GM23338 (cell line): ENCODE measurements around the gene JAKMIP1. TPM values are rescaled to one million over a fixed set of nuclear protein-coding genes. Genes with fewer than 3 reads are reported as not detected.

Experiments used
- ATAC-seq: fragments of 200-7000 bp; cut with Tn5 transposase; 3 replicates; pipeline ENCODE4 v1.9.1; 2020
- DNase-seq: peaks from one replicate; pipeline ENCODE4 v3.0.0-alpha.2; 2015; ENCODE audit warnings: low spot score
- H2AFZ ChIP-seq: fragments of 200-600 bp; sonication (generic); 2 replicates; pipeline ENCODE4 v1.8.0; 2016; ENCODE audit warnings: antibody characterized with exemption, mild to moderate bottlenecking, moderate library complexity
- H3F3A ChIP-seq: fragments of 200-600 bp; sonication (generic); replicated peaks from 2 replicates; pipeline ENCODE4 v1.8.0; 2017; ENCODE audit warnings: antibody characterized with exemption, mixed run types, low read depth
- H3K27ac ChIP-seq: fragments of 200-600 bp; sonication (generic); 2 replicates; pipeline ENCODE4 v1.6.1; 2016; ENCODE audit warnings: low read depth
- H3K27me3 ChIP-seq: fragments of 200-600 bp; sonication (generic); 2 replicates; pipeline ENCODE4 v1.8.0; 2016; ENCODE audit warnings: mild to moderate bottlenecking, mixed run types, moderate library complexity; ENCODE audit not compliant: insufficient read depth
- H3K36me3 ChIP-seq: fragments of 200-600 bp; sonication (generic); 2 replicates; pipeline ENCODE4 v1.8.0; 2016; ENCODE audit warnings: mild to moderate bottlenecking; ENCODE audit not compliant: insufficient read depth
- H3K4me1 ChIP-seq: fragments of 200-600 bp; sonication (generic); 2 replicates; pipeline ENCODE4 v1.8.0; 2016; ENCODE audit warnings: mild to moderate bottlenecking, moderate library complexity; ENCODE audit not compliant: insufficient read depth
- H3K4me2 ChIP-seq: fragments of 200-600 bp; sonication (generic); 2 replicates; pipeline ENCODE4 v1.7.1; 2017; ENCODE audit warnings: mixed run types
- H3K4me3 ChIP-seq: fragments of 200-600 bp; sonication (generic); 2 replicates; pipeline ENCODE4 v1.6.1; 2016; ENCODE audit warnings: mixed run types
- H3K79me2 ChIP-seq: fragments of 200-600 bp; sonication (generic); replicated peaks from 2 replicates; pipeline ENCODE4 v1.8.0; 2017; ENCODE audit warnings: mild to moderate bottlenecking; ENCODE audit not compliant: insufficient read depth
- H3K9me2 ChIP-seq: fragments of 200-600 bp; sonication (generic); 2 replicates; pipeline ENCODE4 v1.8.0; 2017; ENCODE audit not compliant: insufficient read depth
- H4K20me1 ChIP-seq: fragments of 200-600 bp; sonication (generic); replicated peaks from 2 replicates; pipeline ENCODE4 v1.8.0; 2017; ENCODE audit warnings: mild to moderate bottlenecking; ENCODE audit not compliant: insufficient read depth
- H3K27ac Mint-ChIP-seq: 2 replicates; pipeline ENCODE4 v1.8.0; 2020; ENCODE audit warnings: inconsistent platforms, mild to moderate bottlenecking, moderate library complexity, mixed read lengths
- H3K27me3 Mint-ChIP-seq: 3 replicates; pipeline ENCODE4 v1.8.0; 2022; ENCODE audit warnings: low read depth, mild to moderate bottlenecking, moderate library complexity, mixed read lengths, inconsistent platforms; ENCODE audit not compliant: insufficient read depth, poor library complexity
- H3K36me3 Mint-ChIP-seq: 3 replicates; pipeline ENCODE4 v1.8.0; 2021; ENCODE audit warnings: low read depth, mild to moderate bottlenecking, inconsistent platforms, moderate library complexity, mixed read lengths
- H3K4me1 Mint-ChIP-seq: 3 replicates; pipeline ENCODE4 v1.8.0; 2020; ENCODE audit warnings: mild to moderate bottlenecking, inconsistent platforms, mixed read lengths
- H3K4me3 Mint-ChIP-seq: 3 replicates; pipeline ENCODE4 v1.8.0; 2021; ENCODE audit warnings: moderate library complexity, mild to moderate bottlenecking, inconsistent platforms, mixed read lengths
- H3K9me3 Mint-ChIP-seq: 3 replicates; pipeline ENCODE4 v1.8.0; 2020; ENCODE audit warnings: moderate library complexity, mild to moderate bottlenecking, inconsistent platforms, mixed read lengths
- CREB1 ChIP-seq: fragments of 250-450 bp; sonication (Bioruptor Pico); IDR thresholded peaks from 2 replicates; pipeline ENCODE4 v1.5.0; 2020; ENCODE audit warnings: low read depth, mild to moderate bottlenecking, moderate library complexity
- EZH2 ChIP-seq: fragments of 200-600 bp; sonication (generic); IDR thresholded peaks from one replicate; pipeline ENCODE4 v1.8.0; 2017; ENCODE audit warnings: antibody characterized with exemption, mild to moderate bottlenecking, low read depth; ENCODE audit not compliant: unreplicated experiment
- EZH2phosphoT487 ChIP-seq: fragments of 200-600 bp; sonication (generic); IDR thresholded peaks from one replicate; pipeline ENCODE4 v1.8.1; 2018; ENCODE audit warnings: antibody characterized with exemption; ENCODE audit not compliant: unreplicated experiment
- JUNB ChIP-seq: IDR thresholded peaks from one replicate; pipeline ENCODE4 v1.6.1; 2016; ENCODE audit warnings: antibody characterized with exemption; ENCODE audit not compliant: unreplicated experiment
- NANOG ChIP-seq: IDR thresholded peaks from 2 replicates; pipeline ENCODE4 v1.6.1; 2016; ENCODE audit warnings: antibody characterized with exemption, borderline replicate concordance
- POLR2AphosphoS5 ChIP-seq: IDR thresholded peaks from 2 replicates; pipeline ENCODE4 v1.6.1; 2016; ENCODE audit warnings: antibody characterized with exemption, low read depth
- STAT1 ChIP-seq: IDR thresholded peaks from one replicate; pipeline ENCODE4 v1.6.1; 2016; ENCODE audit warnings: antibody characterized with exemption; ENCODE audit not compliant: unreplicated experiment
- ZNF114 ChIP-seq: fragments of 250-450 bp; sonication (Bioruptor Pico); IDR thresholded peaks from 2 replicates; pipeline ENCODE4 v1.5.0; 2020; ENCODE audit warnings: mild to moderate bottlenecking, moderate library complexity
- ZNF331 ChIP-seq: fragments of 250-450 bp; sonication (Bioruptor Pico); IDR thresholded peaks from 2 replicates; pipeline ENCODE4 v1.5.0; 2020; ENCODE audit warnings: low read depth, mild to moderate bottlenecking, moderate library complexity
- polyA plus RNA-seq: library from polyadenylated mRNA; unstranded; fragments of >200 nt; fragmentation: Nextera tagmentation; extraction: Ambion mirVana; gene quantifications from 2 replicates; pipeline ENCODE4 v1.2.1, GENCODE V29; 2016
- total RNA-seq: library from RNA; depleted of rRNA; stranded (reverse); fragments of >200 nt; shearing (Covaris generic); gene quantifications from 2 replicates; pipeline ENCODE4 v1.2.3, GENCODE V29; 2014
- TF ChIP-seq, protein P1 (sequence below): IDR thresholded peaks from 2 replicates; pipeline ENCODE4 v1.6.1; 2016; ENCODE audit warnings: antibody characterized with exemption
- TF ChIP-seq, protein P2 (sequence below): IDR thresholded peaks from one replicate; pipeline ENCODE4 v1.6.1; 2018; ENCODE audit warnings: antibody characterized with exemption; ENCODE audit not compliant: unreplicated experiment
- TF ChIP-seq, protein P3 (sequence below), 2 experiments: fragments of 200-600 bp in 1 of 2; sonication (generic) in 1 of 2; conservative IDR thresholded peaks; 2 replicates each; pipeline versions ENCODE4 v1.5.1 to v1.6.1; 2016 to 2017; ENCODE audit warnings: antibody characterized with exemption in 2 of 2, low read depth in 2 of 2, mild to moderate bottlenecking in 2 of 2, moderate library complexity in 1 of 2

The JAKMIP1 gene
- total and polyA plus RNA-seq, 2 experiments from 2014 or later = 4.6 to 5.1 TPM

DNA sequence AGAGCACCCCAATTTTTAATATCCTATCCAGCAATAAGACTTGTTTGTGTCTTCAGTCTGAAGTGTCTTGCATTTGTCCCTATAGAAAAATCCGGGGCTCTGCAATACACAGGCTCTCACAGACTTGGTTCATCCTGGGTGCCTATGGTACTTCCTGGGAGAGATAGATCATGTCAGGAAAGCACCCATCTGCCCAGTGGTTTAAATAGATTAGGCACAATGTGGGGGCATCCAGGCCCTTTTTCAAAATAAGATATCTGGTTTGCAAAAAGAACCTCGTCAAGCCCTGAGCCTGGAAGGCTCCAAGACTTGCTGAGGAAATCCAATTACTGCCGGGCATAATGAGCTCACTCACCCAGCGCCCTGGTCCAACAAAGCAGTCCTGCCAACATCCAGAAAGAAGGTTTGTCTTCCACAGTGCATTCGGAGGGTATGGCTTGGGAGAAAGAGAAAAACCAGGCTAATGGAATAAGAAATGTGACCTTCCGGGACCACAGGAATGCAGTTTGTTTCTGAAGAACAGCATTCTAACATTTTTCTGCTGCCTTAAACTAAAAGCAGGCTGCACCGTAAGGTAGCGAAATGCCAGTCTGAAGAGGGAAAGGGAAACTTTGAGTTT, 11.6 kb downstream of the JAKMIP1 start (continued):
- TF ChIP-seq, protein P1, sequence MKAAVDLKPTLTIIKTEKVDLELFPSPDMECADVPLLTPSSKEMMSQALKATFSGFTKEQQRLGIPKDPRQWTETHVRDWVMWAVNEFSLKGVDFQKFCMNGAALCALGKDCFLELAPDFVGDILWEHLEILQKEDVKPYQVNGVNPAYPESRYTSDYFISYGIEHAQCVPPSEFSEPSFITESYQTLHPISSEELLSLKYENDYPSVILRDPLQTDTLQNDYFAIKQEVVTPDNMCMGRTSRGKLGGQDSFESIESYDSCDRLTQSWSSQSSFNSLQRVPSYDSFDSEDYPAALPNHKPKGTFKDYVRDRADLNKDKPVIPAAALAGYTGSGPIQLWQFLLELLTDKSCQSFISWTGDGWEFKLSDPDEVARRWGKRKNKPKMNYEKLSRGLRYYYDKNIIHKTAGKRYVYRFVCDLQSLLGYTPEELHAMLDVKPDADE = no peak
- TF ChIP-seq, protein P2, sequence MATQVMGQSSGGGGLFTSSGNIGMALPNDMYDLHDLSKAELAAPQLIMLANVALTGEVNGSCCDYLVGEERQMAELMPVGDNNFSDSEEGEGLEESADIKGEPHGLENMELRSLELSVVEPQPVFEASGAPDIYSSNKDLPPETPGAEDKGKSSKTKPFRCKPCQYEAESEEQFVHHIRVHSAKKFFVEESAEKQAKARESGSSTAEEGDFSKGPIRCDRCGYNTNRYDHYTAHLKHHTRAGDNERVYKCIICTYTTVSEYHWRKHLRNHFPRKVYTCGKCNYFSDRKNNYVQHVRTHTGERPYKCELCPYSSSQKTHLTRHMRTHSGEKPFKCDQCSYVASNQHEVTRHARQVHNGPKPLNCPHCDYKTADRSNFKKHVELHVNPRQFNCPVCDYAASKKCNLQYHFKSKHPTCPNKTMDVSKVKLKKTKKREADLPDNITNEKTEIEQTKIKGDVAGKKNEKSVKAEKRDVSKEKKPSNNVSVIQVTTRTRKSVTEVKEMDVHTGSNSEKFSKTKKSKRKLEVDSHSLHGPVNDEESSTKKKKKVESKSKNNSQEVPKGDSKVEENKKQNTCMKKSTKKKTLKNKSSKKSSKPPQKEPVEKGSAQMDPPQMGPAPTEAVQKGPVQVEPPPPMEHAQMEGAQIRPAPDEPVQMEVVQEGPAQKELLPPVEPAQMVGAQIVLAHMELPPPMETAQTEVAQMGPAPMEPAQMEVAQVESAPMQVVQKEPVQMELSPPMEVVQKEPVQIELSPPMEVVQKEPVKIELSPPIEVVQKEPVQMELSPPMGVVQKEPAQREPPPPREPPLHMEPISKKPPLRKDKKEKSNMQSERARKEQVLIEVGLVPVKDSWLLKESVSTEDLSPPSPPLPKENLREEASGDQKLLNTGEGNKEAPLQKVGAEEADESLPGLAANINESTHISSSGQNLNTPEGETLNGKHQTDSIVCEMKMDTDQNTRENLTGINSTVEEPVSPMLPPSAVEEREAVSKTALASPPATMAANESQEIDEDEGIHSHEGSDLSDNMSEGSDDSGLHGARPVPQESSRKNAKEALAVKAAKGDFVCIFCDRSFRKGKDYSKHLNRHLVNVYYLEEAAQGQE = no peak
- TF ChIP-seq JUNB = no peak
- no peak for TF ChIP-seq NANOG
- TF ChIP-seq POLR2AphosphoS5 = no peak
- no peak for TF ChIP-seq EZH2phosphoT487

DNA sequence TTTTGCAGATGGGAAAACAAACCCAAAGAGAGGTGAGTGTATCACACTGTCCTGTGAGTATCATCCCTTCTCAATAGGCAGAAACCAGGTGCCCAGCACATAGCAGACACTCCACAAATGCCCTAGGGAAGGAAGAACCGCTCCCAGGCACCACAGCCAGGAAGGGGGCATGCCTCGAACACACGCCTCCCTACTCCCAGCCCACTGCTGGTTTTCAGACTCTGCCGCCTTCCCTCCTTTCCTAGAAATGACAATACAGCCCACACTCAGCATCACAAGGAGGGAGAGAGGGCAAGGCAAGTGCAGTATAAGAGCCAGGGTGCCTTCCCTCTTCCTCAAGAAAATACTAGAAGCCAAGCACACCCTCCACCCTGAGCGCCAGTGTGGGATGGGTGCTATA, 16.2 kb downstream of the JAKMIP1 start:
- Mint-ChIP-seq H3K27me3 (peaks cover 6% of the 10 kb centered on the region), H3K27ac (no peak overlapping the region), H3K9me3 (no peaks in the 10 kb centered on the region), H3K4me1 (peaks cover 8% of the 10 kb centered on the region), H3K4me3 (no peak overlapping the region), H3K36me3 (peaks cover 3% of the 10 kb centered on the region; the same call in 1 of the 3 replicates)
- Histone ChIP-seq H3K9me2 (no peaks in the 10 kb centered on the region; the same call in 1 of the 2 replicates), H3K27me3 (no peaks in the 10 kb centered on the region), H4K20me1 (no peaks in the 10 kb centered on the region), H3K4me1 (0 out of 2 replicates have a peak, but pooled peaks cover 4% of the 10 kb centered on the region), H3F3A (no peaks in the 10 kb centered on the region), H3K4me3 (no peak overlapping the region), H3K4me2 (no peak overlapping the region), H3K36me3 (no peaks in the 10 kb centered on the region), H3K27ac (no peak overlapping the region), H2AFZ (no peak overlapping the region), H3K79me2 (no peaks in the 10 kb centered on the region)
- no peak for DNase-seq
- ATAC-seq = no peak
- TF ChIP-seq ZNF114 (CRISPR knock-in tag) (no peak), ZNF331 (CRISPR knock-in tag) (no peak), EZH2 (no peak), POLR2AphosphoS5 (no peak), CREB1 (CRISPR knock-in tag) (no peak), JUNB (no peak), NANOG (no peak), STAT1 (no peak), EZH2phosphoT487 (no peak)
- TF ChIP-seq, protein P2 = no peak
- TF ChIP-seq, protein P1 = no peak
- TF ChIP-seq, protein P3, sequence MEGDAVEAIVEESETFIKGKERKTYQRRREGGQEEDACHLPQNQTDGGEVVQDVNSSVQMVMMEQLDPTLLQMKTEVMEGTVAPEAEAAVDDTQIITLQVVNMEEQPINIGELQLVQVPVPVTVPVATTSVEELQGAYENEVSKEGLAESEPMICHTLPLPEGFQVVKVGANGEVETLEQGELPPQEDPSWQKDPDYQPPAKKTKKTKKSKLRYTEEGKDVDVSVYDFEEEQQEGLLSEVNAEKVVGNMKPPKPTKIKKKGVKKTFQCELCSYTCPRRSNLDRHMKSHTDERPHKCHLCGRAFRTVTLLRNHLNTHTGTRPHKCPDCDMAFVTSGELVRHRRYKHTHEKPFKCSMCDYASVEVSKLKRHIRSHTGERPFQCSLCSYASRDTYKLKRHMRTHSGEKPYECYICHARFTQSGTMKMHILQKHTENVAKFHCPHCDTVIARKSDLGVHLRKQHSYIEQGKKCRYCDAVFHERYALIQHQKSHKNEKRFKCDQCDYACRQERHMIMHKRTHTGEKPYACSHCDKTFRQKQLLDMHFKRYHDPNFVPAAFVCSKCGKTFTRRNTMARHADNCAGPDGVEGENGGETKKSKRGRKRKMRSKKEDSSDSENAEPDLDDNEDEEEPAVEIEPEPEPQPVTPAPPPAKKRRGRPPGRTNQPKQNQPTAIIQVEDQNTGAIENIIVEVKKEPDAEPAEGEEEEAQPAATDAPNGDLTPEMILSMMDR (conservative IDR thresholded peaks at IDR 0.05; ENCODE audit: low read depth in 2 of 2) = no peak
